ENCODE results near the gene MMS22L. TPM values are rescaled to one million over a fixed set of nuclear protein-coding genes. Genes with fewer than 3 reads are reported as not detected.

The MMS22L gene
- total RNA-seq, 1 experiment from 2014 or later = 52.8 TPM

- Histone ChIP-seq H2AK5ac (ENCODE audit: insufficient read length, low read length) (no peak overlapping the region), H3K23me2 (ENCODE audit: insufficient read length, low read depth, low read length, poor library complexity, severe bottlenecking) (no peaks in the 10 kb centered on the region), H3K18ac (ENCODE audit: insufficient read length, low read depth, low read length) (no peak overlapping the region), H4K20me1 (ENCODE audit: control insufficient read depth, insufficient read depth, insufficient read length) (no peaks in the 10 kb centered on the region), H2BK15ac (ENCODE audit: low read depth, low read length) (no peak overlapping the region), H2BK20ac (ENCODE audit: low read depth, low read length, poor library complexity, severe bottlenecking) (no peak overlapping the region), H3K4me2 (ENCODE audit: insufficient read depth, insufficient read length, low read length) (no peak overlapping the region), H2BK5ac (ENCODE audit: insufficient read length, low read length) (no peak overlapping the region), H3K23ac (ENCODE audit: insufficient read length, low read depth, low read length) (no peak overlapping the region), H3K4ac (ENCODE audit: low read depth, low read length) (no peak overlapping the region), H3T11ph (ENCODE audit: low read length) (no peak overlapping the region), H2BK120ac (ENCODE audit: low read depth, low read length, poor library complexity, severe bottlenecking) (no peak overlapping the region), H2AFZ (ENCODE audit: low read length) (no peak overlapping the region), H3K14ac (ENCODE audit: insufficient read depth, low read length) (no peak overlapping the region), H4K5ac (ENCODE audit: insufficient read length, low read depth, low read length) (no peak overlapping the region), H3K79me2 (ENCODE audit: insufficient read depth, low read length) (no peaks in the 10 kb centered on the region), H3K4me1 (ENCODE audit: insufficient read depth, low read length) (no peaks in the 10 kb centered on the region), H3K9me3 (ENCODE audit: control insufficient read depth, low read depth, low read length) (no peaks in the 10 kb centered on the region), H3K27me3 (ENCODE audit: insufficient read depth, low read length) (no peaks in the 10 kb centered on the region), H3K79me1 (ENCODE audit: insufficient read depth, low read depth, low read length, poor library complexity, severe bottlenecking) (no peaks in the 10 kb centered on the region), H3K27ac (ENCODE audit: insufficient read length, low read depth, low read length) (no peak overlapping the region), H3K56ac (ENCODE audit: insufficient read length, low read depth, low read length) (no peak overlapping the region), H3K9ac (ENCODE audit: extremely low read depth, insufficient read length, low read length) (no peak overlapping the region), H4K91ac (ENCODE audit: insufficient read length, low read depth, low read length) (no peak overlapping the region), H2BK12ac (ENCODE audit: insufficient read length, low read depth, low read length) (no peak overlapping the region), H4K8ac (replicated peaks; ENCODE audit: insufficient read length, low read depth, low read length) (no peak overlapping the region)
- Mint-ChIP-seq H3K4me3 (no peak overlapping the region), H3K27me3 (ENCODE audit: low read depth) (no peaks in the 10 kb centered on the region), H3K9me3 (no peaks in the 10 kb centered on the region), H3K27ac (no peak overlapping the region), H3K4me1 (peaks cover 4 to 6% of the 10 kb centered on the region in 2 experiments), H3K36me3 (ENCODE audit: insufficient read depth in 1 of 3, low read depth in 3 of 3) (no peaks in the 10 kb centered on the region; a peak in 2 of 7 replicates)
- DNase-seq = no peak
- WGBS (ENCODE audit: extremely low coverage, insufficient read length, low lambda C conversion rate) = no CpG with 5 or more reads among the region's 1 CpG
- TF ChIP-seq CTCF (conservative IDR thresholded peaks at IDR 0.05) = no peak
Measured at GRCh38 chr6:97312241-97312640, 29.2 kb upstream of the MMS22L start.

All from H9 (cell line).